GM23338 (cell line): ENCODE results near the gene GCNT3.

Experiments
- CREB1 ChIP-seq: fragments of 250-450 bp; sonication (Bioruptor Pico); IDR thresholded peaks from 2 replicates; pipeline ENCODE4 v1.5.0; 2020; ENCODE audit warnings: low read depth, mild to moderate bottlenecking, moderate library complexity
- EZH2phosphoT487 ChIP-seq: fragments of 200-600 bp; sonication (generic); IDR thresholded peaks from one replicate; pipeline ENCODE4 v1.8.1; 2018; ENCODE audit warnings: antibody characterized with exemption; ENCODE audit not compliant: unreplicated experiment
- JUNB ChIP-seq: IDR thresholded peaks from one replicate; pipeline ENCODE4 v1.6.1; 2016; ENCODE audit warnings: antibody characterized with exemption; ENCODE audit not compliant: unreplicated experiment
- NANOG ChIP-seq: IDR thresholded peaks from 2 replicates; pipeline ENCODE4 v1.6.1; 2016; ENCODE audit warnings: antibody characterized with exemption, borderline replicate concordance
- POLR2AphosphoS5 ChIP-seq: IDR thresholded peaks from 2 replicates; pipeline ENCODE4 v1.6.1; 2016; ENCODE audit warnings: antibody characterized with exemption, low read depth
- STAT1 ChIP-seq: IDR thresholded peaks from one replicate; pipeline ENCODE4 v1.6.1; 2016; ENCODE audit warnings: antibody characterized with exemption; ENCODE audit not compliant: unreplicated experiment
- TF ChIP-seq, protein P1 (sequence below), 2 experiments: fragments of 200-600 bp in 1 of 2; sonication (generic) in 1 of 2; conservative IDR thresholded peaks; 2 replicates each; pipeline versions ENCODE4 v1.5.1 to v1.6.1; 2016 to 2017; ENCODE audit warnings: antibody characterized with exemption in 2 of 2, low read depth in 2 of 2, mild to moderate bottlenecking in 2 of 2, moderate library complexity in 1 of 2
- TF ChIP-seq, protein P2 (sequence below): IDR thresholded peaks from 2 replicates; pipeline ENCODE4 v1.6.1; 2016; ENCODE audit warnings: antibody characterized with exemption
- TF ChIP-seq, protein P3 (sequence below): IDR thresholded peaks from one replicate; pipeline ENCODE4 v1.6.1; 2018; ENCODE audit warnings: antibody characterized with exemption; ENCODE audit not compliant: unreplicated experiment

DNA sequence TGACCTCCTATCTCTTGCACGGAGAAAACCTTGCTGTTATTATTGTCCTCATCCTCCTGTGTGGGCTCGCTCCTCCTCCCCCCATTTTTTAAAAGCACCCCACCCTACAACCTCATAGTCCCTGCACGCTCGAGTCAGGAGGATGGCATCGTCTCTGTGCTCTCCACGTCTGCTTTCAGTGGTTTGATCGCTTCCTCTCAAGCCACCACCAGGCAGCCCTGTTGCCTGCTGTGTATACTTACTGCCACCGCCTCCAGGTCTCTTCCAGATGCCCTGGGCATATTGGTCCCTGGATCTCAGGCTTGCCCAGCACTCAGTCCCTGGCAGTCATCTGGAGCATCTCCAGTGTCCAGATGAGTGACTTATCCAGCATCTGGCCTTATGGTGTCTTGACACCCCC, 42.1 kb upstream of the GCNT3 start:
- TF ChIP-seq, protein P1, sequence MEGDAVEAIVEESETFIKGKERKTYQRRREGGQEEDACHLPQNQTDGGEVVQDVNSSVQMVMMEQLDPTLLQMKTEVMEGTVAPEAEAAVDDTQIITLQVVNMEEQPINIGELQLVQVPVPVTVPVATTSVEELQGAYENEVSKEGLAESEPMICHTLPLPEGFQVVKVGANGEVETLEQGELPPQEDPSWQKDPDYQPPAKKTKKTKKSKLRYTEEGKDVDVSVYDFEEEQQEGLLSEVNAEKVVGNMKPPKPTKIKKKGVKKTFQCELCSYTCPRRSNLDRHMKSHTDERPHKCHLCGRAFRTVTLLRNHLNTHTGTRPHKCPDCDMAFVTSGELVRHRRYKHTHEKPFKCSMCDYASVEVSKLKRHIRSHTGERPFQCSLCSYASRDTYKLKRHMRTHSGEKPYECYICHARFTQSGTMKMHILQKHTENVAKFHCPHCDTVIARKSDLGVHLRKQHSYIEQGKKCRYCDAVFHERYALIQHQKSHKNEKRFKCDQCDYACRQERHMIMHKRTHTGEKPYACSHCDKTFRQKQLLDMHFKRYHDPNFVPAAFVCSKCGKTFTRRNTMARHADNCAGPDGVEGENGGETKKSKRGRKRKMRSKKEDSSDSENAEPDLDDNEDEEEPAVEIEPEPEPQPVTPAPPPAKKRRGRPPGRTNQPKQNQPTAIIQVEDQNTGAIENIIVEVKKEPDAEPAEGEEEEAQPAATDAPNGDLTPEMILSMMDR (conservative IDR thresholded peaks at IDR 0.05; ENCODE audit: low read depth in 2 of 2): no peak
- TF ChIP-seq, protein P2, sequence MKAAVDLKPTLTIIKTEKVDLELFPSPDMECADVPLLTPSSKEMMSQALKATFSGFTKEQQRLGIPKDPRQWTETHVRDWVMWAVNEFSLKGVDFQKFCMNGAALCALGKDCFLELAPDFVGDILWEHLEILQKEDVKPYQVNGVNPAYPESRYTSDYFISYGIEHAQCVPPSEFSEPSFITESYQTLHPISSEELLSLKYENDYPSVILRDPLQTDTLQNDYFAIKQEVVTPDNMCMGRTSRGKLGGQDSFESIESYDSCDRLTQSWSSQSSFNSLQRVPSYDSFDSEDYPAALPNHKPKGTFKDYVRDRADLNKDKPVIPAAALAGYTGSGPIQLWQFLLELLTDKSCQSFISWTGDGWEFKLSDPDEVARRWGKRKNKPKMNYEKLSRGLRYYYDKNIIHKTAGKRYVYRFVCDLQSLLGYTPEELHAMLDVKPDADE: no peak
- no peak for TF ChIP-seq CREB1 (CRISPR knock-in tag)
- no peak for TF ChIP-seq POLR2AphosphoS5
- no peak for TF ChIP-seq NANOG
- TF ChIP-seq JUNB: no peak
- no peak for TF ChIP-seq EZH2phosphoT487
- no peak for TF ChIP-seq STAT1
- TF ChIP-seq, protein P3, sequence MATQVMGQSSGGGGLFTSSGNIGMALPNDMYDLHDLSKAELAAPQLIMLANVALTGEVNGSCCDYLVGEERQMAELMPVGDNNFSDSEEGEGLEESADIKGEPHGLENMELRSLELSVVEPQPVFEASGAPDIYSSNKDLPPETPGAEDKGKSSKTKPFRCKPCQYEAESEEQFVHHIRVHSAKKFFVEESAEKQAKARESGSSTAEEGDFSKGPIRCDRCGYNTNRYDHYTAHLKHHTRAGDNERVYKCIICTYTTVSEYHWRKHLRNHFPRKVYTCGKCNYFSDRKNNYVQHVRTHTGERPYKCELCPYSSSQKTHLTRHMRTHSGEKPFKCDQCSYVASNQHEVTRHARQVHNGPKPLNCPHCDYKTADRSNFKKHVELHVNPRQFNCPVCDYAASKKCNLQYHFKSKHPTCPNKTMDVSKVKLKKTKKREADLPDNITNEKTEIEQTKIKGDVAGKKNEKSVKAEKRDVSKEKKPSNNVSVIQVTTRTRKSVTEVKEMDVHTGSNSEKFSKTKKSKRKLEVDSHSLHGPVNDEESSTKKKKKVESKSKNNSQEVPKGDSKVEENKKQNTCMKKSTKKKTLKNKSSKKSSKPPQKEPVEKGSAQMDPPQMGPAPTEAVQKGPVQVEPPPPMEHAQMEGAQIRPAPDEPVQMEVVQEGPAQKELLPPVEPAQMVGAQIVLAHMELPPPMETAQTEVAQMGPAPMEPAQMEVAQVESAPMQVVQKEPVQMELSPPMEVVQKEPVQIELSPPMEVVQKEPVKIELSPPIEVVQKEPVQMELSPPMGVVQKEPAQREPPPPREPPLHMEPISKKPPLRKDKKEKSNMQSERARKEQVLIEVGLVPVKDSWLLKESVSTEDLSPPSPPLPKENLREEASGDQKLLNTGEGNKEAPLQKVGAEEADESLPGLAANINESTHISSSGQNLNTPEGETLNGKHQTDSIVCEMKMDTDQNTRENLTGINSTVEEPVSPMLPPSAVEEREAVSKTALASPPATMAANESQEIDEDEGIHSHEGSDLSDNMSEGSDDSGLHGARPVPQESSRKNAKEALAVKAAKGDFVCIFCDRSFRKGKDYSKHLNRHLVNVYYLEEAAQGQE: no peak
